Nephron (organoid): ENCODE results near the gene GIGYF2.

Experiments used
- H3K27ac Mint-ChIP-seq, 3 experiments: 2 replicates each; pipeline ENCODE4 v1.8.0; 2020; ENCODE audit warnings: mixed read lengths in 3 of 3, mild to moderate bottlenecking in 2 of 3, moderate library complexity in 1 of 3
- H3K27me3 Mint-ChIP-seq: 2 replicates; pipeline ENCODE4 v1.8.0; 2021; ENCODE audit warnings: low read depth, mild to moderate bottlenecking, moderate library complexity, mixed read lengths
- H3K36me3 Mint-ChIP-seq: 2 replicates; pipeline ENCODE4 v1.8.0; 2020; ENCODE audit warnings: low read depth, mixed read lengths
- H3K4me1 Mint-ChIP-seq: 2 replicates; pipeline ENCODE4 v1.8.0; 2020; ENCODE audit warnings: mixed read lengths
- H3K4me3 Mint-ChIP-seq, 3 experiments: 2 replicates each; pipeline ENCODE4 v1.8.0; 2020; ENCODE audit warnings: mild to moderate bottlenecking in 3 of 3, mixed read lengths in 3 of 3, moderate library complexity in 2 of 3
- H3K9me3 Mint-ChIP-seq: 2 replicates; pipeline ENCODE4 v1.8.0; 2020; ENCODE audit warnings: mixed read lengths
- CTCF ChIP-seq, 3 experiments: fragments of 200-600 bp; sonication (generic); IDR thresholded peaks; one replicate each; pipeline ENCODE4 v1.5.0; 2021; ENCODE audit warnings: antibody characterized with exemption in 3 of 3; ENCODE audit not compliant: unreplicated experiment in 3 of 3

GIGYF2 gene

GRCh38 chr2:232697807-232698110 is 628 bp downstream of the GIGYF2 start:
- Mint-ChIP-seq H3K4me3 (peak overlapping the region; percentile 98), H3K27ac (peak overlapping the region; percentile 82 to 94 (median 90)), H3K4me1 (peaks cover 30% of the 10 kb centered on the region), H3K36me3 (peaks cover 12% of the 10 kb centered on the region), H3K27me3 (peaks cover 3% of the 10 kb centered on the region), H3K9me3 (no peaks in the 10 kb centered on the region)
- TF ChIP-seq CTCF (IDR thresholded peaks at IDR 0.05; ENCODE audit: unreplicated experiment in 3 of 3), result no peak

- peaks cover 15% of the 10 kb centered on the region for H3K36me3 Mint-ChIP-seq
- H3K9me3 Mint-ChIP-seq, result no peaks in the 10 kb centered on the region
- no peak for TF ChIP-seq CTCF (IDR thresholded peaks at IDR 0.05; ENCODE audit: unreplicated experiment in 3 of 3)
- H3K27me3 Mint-ChIP-seq, result peaks cover 3% of the 10 kb centered on the region
- H3K4me1 Mint-ChIP-seq, result peaks cover 30% of the 10 kb centered on the region
- H3K4me3 Mint-ChIP-seq, result peak overlapping the region; percentile 98
- H3K27ac Mint-ChIP-seq, result peak overlapping the region; percentile 45 to 94 (median 90)
Measured at GRCh38 chr2:232698556-232699091, 1.5 kb downstream of the GIGYF2 start.

- H3K4me3 Mint-ChIP-seq, result peak overlapping the region; percentile 98
- no peak for TF ChIP-seq CTCF (IDR thresholded peaks at IDR 0.05; ENCODE audit: unreplicated experiment in 3 of 3)
- peaks cover 3% of the 10 kb centered on the region for H3K27me3 Mint-ChIP-seq
- H3K9me3 Mint-ChIP-seq, result no peaks in the 10 kb centered on the region
- H3K4me1 Mint-ChIP-seq, result peaks cover 30% of the 10 kb centered on the region
- peak overlapping the region; percentile 45 to 94 (median 90) for H3K27ac Mint-ChIP-seq
- peaks cover 20% of the 10 kb centered on the region for H3K36me3 Mint-ChIP-seq
Measured at GRCh38 chr2:232699110-232699509, 2.0 kb downstream of the GIGYF2 start.

GRCh38 chr2:232700154-232700553 is 3.0 kb downstream of the GIGYF2 start:
- Mint-ChIP-seq H3K4me1 (peaks cover 30% of the 10 kb centered on the region), H3K27me3 (no peaks in the 10 kb centered on the region), H3K36me3 (peaks cover 30% of the 10 kb centered on the region), H3K4me3 (peak overlapping the region; percentile 98), H3K9me3 (no peaks in the 10 kb centered on the region), H3K27ac (peak overlapping the region in 2 of 3 experiments; percentile 4 to 12)
- TF ChIP-seq CTCF (IDR thresholded peaks at IDR 0.05; ENCODE audit: unreplicated experiment in 3 of 3), result no peak

- H3K27ac Mint-ChIP-seq, result no peak overlapping the region
- TF ChIP-seq CTCF (IDR thresholded peaks at IDR 0.05; ENCODE audit: unreplicated experiment in 3 of 3), result no peak
- H3K9me3 Mint-ChIP-seq, result peaks cover 3% of the 10 kb centered on the region
- peaks cover 59% of the 10 kb centered on the region for H3K36me3 Mint-ChIP-seq
- no peaks in the 10 kb centered on the region for H3K4me1 Mint-ChIP-seq
- no peak overlapping the region for H3K4me3 Mint-ChIP-seq
- no peaks in the 10 kb centered on the region for H3K27me3 Mint-ChIP-seq
Measured at GRCh38 chr2:232707076-232707475, 9.9 kb downstream of the GIGYF2 start.

- no peaks in the 10 kb centered on the region for H3K27me3 Mint-ChIP-seq
- H3K4me1 Mint-ChIP-seq, result no peaks in the 10 kb centered on the region
- H3K9me3 Mint-ChIP-seq, result no peaks in the 10 kb centered on the region
- no peak overlapping the region for H3K27ac Mint-ChIP-seq
- H3K36me3 Mint-ChIP-seq, result peaks cover 69% of the 10 kb centered on the region
- H3K4me3 Mint-ChIP-seq, result no peak overlapping the region
- TF ChIP-seq CTCF (IDR thresholded peaks at IDR 0.05; ENCODE audit: unreplicated experiment in 3 of 3), result no peak
Measured at GRCh38 chr2:232713505-232713904, 16.4 kb downstream of the GIGYF2 start.
